Activated CD8-positive, alpha-beta memory T cell treated with anti-CD3 and anti-CD28 coated beads, Interleukin-2, amount 50 U/mL, for 24 hours (primary cell): ENCODE results near the gene ITIH3.

Experiments
- DNase-seq: peaks from one replicate; pipeline ENCODE4 v3.0.0-alpha.2; 2020; ENCODE audit errors: extremely low read depth

The ITIH3 gene

DNA sequence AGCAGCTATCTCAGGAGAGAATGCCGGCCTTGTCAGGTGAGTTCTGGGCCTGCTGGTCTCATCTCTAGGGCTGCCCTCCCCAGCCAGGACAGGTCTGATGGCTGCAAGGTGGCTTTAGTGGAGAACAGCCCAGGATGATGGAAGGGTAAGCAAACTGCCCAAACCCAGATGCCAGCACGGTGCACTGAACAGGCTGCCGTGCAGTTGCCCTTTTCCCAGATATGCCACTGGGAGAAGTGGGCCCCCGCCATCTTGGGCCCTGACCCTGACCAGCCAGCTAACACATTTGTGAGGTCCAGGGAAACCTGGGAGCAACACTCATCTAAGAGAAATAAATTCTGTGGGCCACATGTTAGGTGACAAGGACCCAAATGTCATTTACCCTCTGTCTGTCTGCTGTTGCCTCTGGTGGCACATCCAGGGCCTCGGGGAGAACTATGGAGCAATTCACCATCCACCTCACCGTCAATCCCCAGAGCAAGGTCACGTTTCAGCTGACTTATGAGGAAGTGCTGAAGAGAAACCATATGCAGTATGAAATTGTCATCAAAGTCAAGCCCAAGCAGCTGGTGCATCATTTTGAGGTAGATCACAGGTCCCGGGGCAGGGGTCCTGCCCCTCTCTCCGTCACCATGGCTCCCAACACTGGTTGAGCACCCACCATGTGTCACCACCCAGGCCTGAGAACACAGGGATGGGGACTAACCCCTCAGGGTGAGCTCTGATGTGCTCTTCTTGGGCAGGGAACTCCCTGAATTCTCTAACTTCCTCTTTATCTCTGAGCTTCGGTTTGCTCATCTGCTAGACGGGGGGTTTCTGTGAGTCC, 15.4 kb upstream of the ITIH3 start:
- no peak for DNase-seq

GRCh38 chr3:52779837-52780585, 14.6 kb upstream of the ITIH3 start:
- DNase-seq = no peak

GRCh38 chr3:52781741-52782140, 12.9 kb upstream of the ITIH3 start:
- no peak for DNase-seq

DNA sequence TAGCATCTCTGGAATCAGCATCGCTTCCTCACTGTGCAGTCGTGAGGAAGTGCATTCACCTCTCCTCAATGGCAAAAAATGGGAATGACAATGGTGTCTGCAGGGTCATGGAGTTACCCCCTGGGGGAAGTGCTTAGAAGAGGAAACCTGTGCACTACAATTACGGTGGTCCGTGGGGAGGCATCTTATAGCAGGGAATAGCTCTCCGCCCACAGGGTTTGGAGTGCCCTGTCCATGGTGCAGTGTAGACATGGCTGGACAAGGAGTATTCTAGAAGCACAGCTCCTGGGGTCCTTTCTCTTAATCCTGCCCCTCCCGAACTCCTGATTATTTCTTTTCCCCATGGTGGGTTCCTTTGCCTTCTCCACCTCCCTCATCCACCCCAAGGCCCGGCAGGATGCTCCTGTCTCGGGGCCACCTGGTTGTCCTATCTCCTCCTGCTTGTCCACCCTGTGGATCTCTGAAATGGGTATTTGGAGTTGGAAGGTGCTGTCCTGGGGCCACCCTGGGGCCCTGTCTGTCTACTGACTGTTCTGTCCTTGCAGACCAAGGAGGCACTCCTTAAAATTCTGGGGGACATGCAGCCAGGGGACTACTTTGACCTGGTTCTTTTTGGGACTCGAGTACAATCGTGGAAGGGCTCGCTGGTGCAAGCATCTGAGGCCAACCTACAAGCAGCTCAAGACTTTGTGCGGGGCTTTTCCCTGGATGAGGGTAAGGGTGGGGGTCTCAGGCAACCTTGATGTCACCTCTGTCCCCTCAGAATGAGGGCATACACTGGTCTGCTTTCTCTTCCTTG, 12.0 kb upstream of the ITIH3 start:
- no peak for DNase-seq

- no peak for DNase-seq
Observed at GRCh38 chr3:52783211-52783555, 11.4 kb upstream of the ITIH3 start.

- DNase-seq = no peak
Observed at GRCh38 chr3:52784021-52784621, 10.5 kb upstream of the ITIH3 start.

DNA sequence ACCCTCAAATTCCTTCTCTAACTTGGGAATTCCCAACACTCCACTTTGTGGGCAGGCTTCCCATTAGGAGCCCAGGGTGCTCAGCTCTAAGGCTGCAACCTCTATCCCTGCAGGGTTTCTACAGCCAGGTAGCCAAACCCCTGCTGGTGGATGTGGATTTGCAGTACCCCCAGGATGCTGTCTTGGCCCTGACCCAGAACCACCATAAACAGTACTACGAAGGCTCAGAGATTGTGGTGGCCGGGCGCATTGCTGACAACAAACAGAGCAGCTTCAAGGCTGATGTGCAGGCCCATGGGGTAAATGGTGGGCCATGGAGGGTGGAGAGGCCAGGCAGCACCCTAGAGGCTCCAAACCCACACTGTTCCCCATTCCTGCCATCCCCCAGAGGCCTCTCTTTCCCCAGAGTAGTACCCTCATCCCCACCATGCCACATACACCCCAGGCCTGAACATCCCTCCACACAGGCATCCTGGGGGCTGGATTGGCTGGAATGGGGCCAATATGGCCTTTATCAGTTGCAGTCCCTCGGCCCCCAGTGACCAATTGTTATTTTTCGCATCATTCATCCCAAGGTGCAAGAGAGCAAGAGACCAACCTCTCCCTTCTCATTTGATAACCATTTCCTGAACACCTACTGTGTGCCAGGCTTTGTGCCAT, 9.5 kb upstream of the ITIH3 start:
- DNase-seq = no peak

GRCh38 chr3:52786330-52787215, 8.0 kb upstream of the ITIH3 start:
- DNase-seq = no peak

GRCh38 chr3:52787246-52787645, 7.3 kb upstream of the ITIH3 start:
- DNase-seq = no peak

GRCh38 chr3:52787672-52788625, 6.6 kb upstream of the ITIH3 start:
- no peak for DNase-seq

GRCh38 chr3:52788890-52789745, 5.5 kb upstream of the ITIH3 start:
- DNase-seq = no peak

- DNase-seq = no peak
Observed at GRCh38 chr3:52789746-52790040, 4.9 kb upstream of the ITIH3 start.

- DNase-seq = no peak
Observed at GRCh38 chr3:52790337-52790736, 4.3 kb upstream of the ITIH3 start.

GRCh38 chr3:52790741-52791140, 3.9 kb upstream of the ITIH3 start:
- DNase-seq = no peak

DNA sequence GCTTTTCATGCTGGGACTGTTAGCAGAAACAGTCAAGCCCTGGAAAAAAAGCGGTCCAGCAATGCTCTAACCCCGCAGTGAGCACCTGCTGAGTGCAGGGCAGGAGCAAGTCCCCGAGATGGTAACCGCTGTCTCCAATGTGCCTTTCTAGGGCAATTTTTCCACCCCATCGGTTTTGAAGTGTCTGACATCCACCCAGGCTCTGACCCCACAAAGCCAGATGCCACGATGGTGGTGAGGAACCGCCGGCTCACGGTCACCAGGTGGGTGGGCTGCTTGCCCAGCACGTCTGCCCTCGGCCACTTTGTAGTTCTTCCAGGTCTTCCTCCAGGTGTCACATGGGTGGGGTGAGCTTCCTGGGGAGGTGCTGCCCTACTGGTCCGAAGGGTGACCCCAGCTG, 3.2 kb upstream of the ITIH3 start:
- DNase-seq = no peak

- DNase-seq = no peak
Observed at GRCh38 chr3:52791928-52792327, 2.7 kb upstream of the ITIH3 start.

- no peak for DNase-seq
Observed at GRCh38 chr3:52792413-52792812, 2.2 kb upstream of the ITIH3 start.

DNA sequence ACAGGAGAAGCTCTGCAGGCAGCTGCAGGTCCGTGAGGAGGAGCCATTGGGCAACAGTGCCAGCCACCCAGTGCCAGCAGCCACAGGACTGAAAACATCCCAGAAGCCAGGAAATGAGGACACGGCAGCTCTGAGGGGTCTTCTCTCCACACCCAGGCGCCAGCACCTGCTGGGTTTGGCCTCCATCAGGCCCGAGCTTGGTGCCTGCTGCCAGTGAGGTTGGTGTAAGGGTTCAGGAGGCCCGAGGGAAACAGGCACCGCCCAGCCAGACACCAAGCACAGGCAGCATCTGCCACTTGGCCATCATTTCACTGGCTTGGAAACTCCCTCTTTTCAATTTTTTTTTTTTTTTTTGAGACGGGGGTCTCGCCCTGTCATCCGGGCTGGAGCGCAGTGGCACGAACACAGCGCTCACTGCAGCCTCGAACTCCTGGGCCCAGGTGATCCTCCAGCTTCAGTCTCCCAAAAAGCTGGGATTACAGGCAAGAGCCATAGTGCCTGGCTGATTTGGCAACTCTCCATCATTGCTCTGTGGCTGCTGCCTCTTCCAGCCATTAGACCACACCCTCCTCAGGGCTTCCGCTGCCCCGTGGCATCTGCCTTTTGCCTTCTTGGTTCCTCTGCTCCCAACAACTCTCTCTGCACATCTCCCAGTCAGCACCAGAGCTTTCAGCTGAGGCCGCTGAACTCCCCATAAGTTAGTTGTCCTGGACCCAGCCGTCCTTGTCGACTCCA, 1.5 kb upstream of the ITIH3 start:
- DNase-seq = no peak
